HCT116 (cell line): ENCODE results near the gene FGD3. TPM values are rescaled to one million over a fixed set of nuclear protein-coding genes. Genes with fewer than 3 reads are reported as not detected.

Source experiments
- ATAC-seq: fragments of 200-7000 bp; cut with Tn5 transposase; 2 replicates; pipeline ENCODE4 v1.9.1; 2020; ENCODE audit warnings: mild to moderate bottlenecking, moderate library complexity
- BruUV-seq: library from RNA; stranded (reverse); fragments of 400-500 nt; replicated peaks from 2 replicates; lab custom pipeline; 2021; lab: Mats Ljungman, UMichigan
- CTCF ChIA-PET: fragments of 300-600 bp; sonication (Branson Sonifier 250); formaldehyde crosslinking; loops from one replicate; lab custom pipeline; 2021; ENCODE audit warnings: antibody characterized with exemption; lab: Charles Lee
- POLR2A ChIA-PET: fragments of 300-600, 350-600 bp; sonication (Branson Sonifier 250); formaldehyde crosslinking; loops from one replicate; lab custom pipeline; 2021; ENCODE audit warnings: antibody characterized with exemption; lab: Charles Lee
- RAD21 ChIA-PET, 2 experiments: fragments of 300-600 bp; sonication (Branson Sonifier 250); formaldehyde crosslinking; loops; one replicate each; lab custom pipeline; 2023; ENCODE audit warnings: low total read pairs in 2 of 2; ENCODE audit not compliant: uncharacterized antibody in 2 of 2, unreplicated experiment in 2 of 2, low non-redundant PET in 1 of 2; lab: Charles Lee
- DNase-seq: peaks from one replicate; pipeline ENCODE4 v3.0.0-alpha.2; 2010; ENCODE audit warnings: low read depth, low spot score
- H2AFZ ChIP-seq: fragments of 200-600 bp; shearing (Covaris generic), sonication (generic); 2 replicates; pipeline ENCODE4 v1.6.1; 2017; ENCODE audit warnings: low read depth, mixed run types, mixed read lengths, antibody characterized with exemption, low read length; ENCODE audit not compliant: poor library complexity, severe bottlenecking
- H3K27ac ChIP-seq: 2 replicates; pipeline ENCODE4 v1.5.1; 2012; ENCODE audit warnings: low read depth, low read length
- H3K27me3 ChIP-seq: fragments of 200-600 bp; sonication (generic); 2 replicates; pipeline ENCODE4 v1.6.1; 2016; ENCODE audit warnings: mixed run types, low read length, mixed read lengths; ENCODE audit not compliant: insufficient read depth
- H3K36me3 ChIP-seq, 2 experiments: fragments of 200-500 bp in 1 of 2; fragments of 200-600 bp in 1 of 2; sonication (Bioruptor generic) in 1 of 2; sonication (generic) in 1 of 2; 2 replicates each; pipeline versions ENCODE4 v1.5.1 to v1.6.1; 2014 to 2016; ENCODE audit warnings: low read length in 2 of 2, inconsistent platforms in 1 of 2, mixed read lengths in 1 of 2, mixed run types in 1 of 2; ENCODE audit not compliant: insufficient read depth in 2 of 2, control insufficient read depth in 1 of 2
- H3K4me1 ChIP-seq, 2 experiments: fragments of 200-600 bp in 1 of 2; sonication (generic) in 1 of 2; 2 replicates each; pipeline versions ENCODE4 v1.5.1 to v1.6.1; 2012 to 2017; ENCODE audit warnings: low read length in 2 of 2, inconsistent platforms in 1 of 2, mild to moderate bottlenecking in 1 of 2, mixed read lengths in 1 of 2, mixed run types in 1 of 2, moderate library complexity in 1 of 2; ENCODE audit not compliant: insufficient read depth in 2 of 2, control insufficient read depth in 1 of 2
- H3K4me2 ChIP-seq: fragments of 200-600 bp; sonication (generic); 2 replicates; pipeline ENCODE4 v1.6.1; 2017; ENCODE audit warnings: mixed run types, low read length, mixed read lengths
- H3K4me3 ChIP-seq, 2 experiments: fragments of 200-600 bp in 1 of 2; sonication (generic) in 1 of 2; replicated peaks in 1 of 2; 2 replicates each; pipeline ENCODE4 v1.5.1; 2011 to 2016; ENCODE audit warnings: low read length in 2 of 2, control low read depth in 1 of 2, low read depth in 1 of 2, mild to moderate bottlenecking in 1 of 2, mixed read lengths in 1 of 2, mixed run types in 1 of 2
- H3K79me2 ChIP-seq: fragments of 200-600 bp; sonication (generic); 2 replicates; pipeline ENCODE4 v1.6.1; 2017; ENCODE audit warnings: mild to moderate bottlenecking, mixed run types, low read length, moderate library complexity, mixed read lengths; ENCODE audit not compliant: insufficient read depth
- H3K9ac ChIP-seq: fragments of 200-600 bp; sonication (generic); 2 replicates; pipeline ENCODE4 v1.6.1; 2016; ENCODE audit warnings: low read length, mixed read lengths
- H3K9me2 ChIP-seq: fragments of 200-600 bp; sonication (generic), shearing (Covaris generic); 2 replicates; pipeline ENCODE4 v1.6.1; 2017; ENCODE audit warnings: mixed run types, mild to moderate bottlenecking, moderate library complexity; ENCODE audit not compliant: insufficient read depth
- H3K9me3 ChIP-seq, 2 experiments: fragments of 200-500 bp in 1 of 2; fragments of 200-600 bp in 1 of 2; sonication (Bioruptor generic) in 1 of 2; sonication (generic) in 1 of 2; 2 replicates each; pipeline ENCODE4 v1.6.1; 2014 to 2017; ENCODE audit warnings: low read length in 2 of 2, mixed read lengths in 2 of 2, inconsistent platforms in 1 of 2, low read depth in 1 of 2, mild to moderate bottlenecking in 1 of 2, mixed run types in 1 of 2, moderate library complexity in 1 of 2; ENCODE audit not compliant: control insufficient read depth in 1 of 2, insufficient read depth in 1 of 2
- H4K20me1 ChIP-seq: fragments of 200-600 bp; sonication (generic), shearing (Covaris generic); 2 replicates; pipeline ENCODE4 v1.6.1; 2017; ENCODE audit warnings: mixed run types, mild to moderate bottlenecking, moderate library complexity; ENCODE audit not compliant: insufficient read depth
- CTCF ChIP-seq, 3 experiments: fragments of 200-600 bp in 1 of 3; sonication (generic) in 1 of 3; IDR thresholded peaks in 2 of 3; conservative IDR thresholded peaks in 1 of 3; 2 replicates each; pipeline ENCODE4 v1.5.1; 2012 to 2017; ENCODE audit warnings: low read depth in 2 of 3, low read length in 2 of 3, antibody characterized with exemption in 1 of 3, borderline replicate concordance in 1 of 3, control low read depth in 1 of 3, mild to moderate bottlenecking in 1 of 3, mixed read lengths in 1 of 3, mixed run types in 1 of 3, moderate library complexity in 1 of 3; ENCODE audit not compliant: insufficient read depth in 1 of 3
- MAX ChIP-seq: IDR thresholded peaks from 2 replicates; pipeline ENCODE4 v1.6.1; 2012
- POLR2A ChIP-seq: IDR thresholded peaks from 2 replicates; pipeline ENCODE4 v1.7.0; 2011; ENCODE audit warnings: borderline replicate concordance; ENCODE audit not compliant: insufficient read depth, insufficient read length; ENCODE audit errors: extremely low read depth
- TCF7L2 ChIP-seq: IDR thresholded peaks from 2 replicates; pipeline ENCODE4 v1.7.0; 2011; ENCODE audit warnings: borderline replicate concordance, inconsistent platforms; ENCODE audit not compliant: insufficient read depth, insufficient read length; ENCODE audit errors: extremely low read depth
- ZBTB33 ChIP-seq: IDR thresholded peaks from 2 replicates; pipeline ENCODE4 v1.6.1; 2011; ENCODE audit warnings: mild to moderate bottlenecking, low read length, moderate library complexity; ENCODE audit not compliant: insufficient replicate concordance; ENCODE audit errors: extremely low read depth
- intact Hi-C: fragments of 100-400 bp; cut with micrococcal nuclease; formaldehyde crosslinking; loops from 2 replicates; pipeline ENCODE4 v1.10.0; 2022
- total RNA-seq: library from RNA; stranded (reverse); gene quantifications from one replicate; pipeline ENCODE4 v1.2.1, GENCODE V29; 2021; ENCODE audit not compliant: unreplicated experiment

The FGD3 gene
- total RNA-seq, 1 experiment from 2014 or later: 3.3 TPM

DNA sequence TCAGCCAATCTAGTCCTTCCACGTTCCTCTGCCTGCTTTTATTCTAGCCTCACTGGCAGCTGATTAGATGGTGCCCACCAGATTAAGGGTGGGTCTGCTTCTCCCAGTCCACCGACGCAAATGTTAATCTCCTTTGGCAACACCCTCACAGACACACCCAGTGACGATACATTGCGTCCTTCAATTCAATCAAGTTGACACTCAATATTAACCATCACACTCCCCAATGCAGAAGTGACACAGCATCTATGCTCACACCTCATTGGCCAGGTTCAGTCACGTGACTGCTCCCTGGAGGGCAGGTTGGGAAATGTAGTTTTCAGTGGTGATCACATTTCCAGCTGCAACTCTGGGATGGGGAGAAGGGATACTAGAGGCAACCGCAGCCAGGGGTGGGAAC, 124.1 kb downstream of the FGD3 start (continued):
- TF ChIP-seq ZBTB33: no peak

DNA sequence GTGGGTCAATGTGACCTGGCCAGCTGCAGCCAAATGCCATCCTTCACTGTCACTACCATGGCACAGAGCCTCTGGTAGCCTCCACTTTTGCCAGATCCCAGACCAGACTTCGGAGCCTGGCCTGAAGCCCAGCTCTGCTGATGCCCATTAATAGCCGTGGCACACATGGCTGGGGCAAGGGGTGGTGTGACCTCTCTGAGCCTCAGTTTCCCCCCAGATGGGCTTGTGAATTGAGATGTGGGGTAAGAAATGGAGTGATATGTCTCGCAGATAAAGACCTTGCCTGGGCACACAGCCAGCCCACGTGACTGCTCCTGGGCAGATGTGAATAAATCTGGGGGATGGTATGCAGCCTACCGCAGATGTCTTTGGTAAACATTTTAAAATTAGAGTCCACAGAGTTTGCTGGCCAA, 125.1 kb downstream of the FGD3 start:
- no peak overlapping the region for H3K9ac ChIP-seq
- ATAC-seq: no peak
- no peaks in the 10 kb centered on the region for H3K9me3 ChIP-seq
- H3K4me3 ChIP-seq: no peak overlapping the region
- no peaks in the 10 kb centered on the region for H3K9me2 ChIP-seq
- no peaks in the 10 kb centered on the region for H4K20me1 ChIP-seq
- POLR2A ChIA-PET: no interaction called here
- H3K27me3 ChIP-seq: no peaks in the 10 kb centered on the region
- no peak overlapping the region; the same call in 1 of the 2 replicates for H3K27ac ChIP-seq
- DNase-seq: no peak
- CTCF ChIA-PET: no interaction called here
- no TSS peak for BruUV-seq
- H3K4me1 ChIP-seq: peaks cover 0 to 8% of the 10 kb centered on the region in 2 experiments; a peak in 1 of 4 replicates
- intact Hi-C loops: no loop called here
- no peak overlapping the region for H2AFZ ChIP-seq
- TF ChIP-seq MAX (no peak), POLR2A (no peak), TCF7L2 (no peak), CTCF (IDR thresholded peaks at IDR 0.05 in 2 of 3, conservative IDR thresholded peaks at IDR 0.05 in 1 of 3; ENCODE audit: borderline replicate concordance in 1 of 3, insufficient read depth in 1 of 3, low read depth in 2 of 3, low read length in 2 of 3) (no peak)
- H3K36me3 ChIP-seq: no peaks in the 10 kb centered on the region
- RAD21 ChIA-PET: no interaction called here
- no peak overlapping the region for H3K4me2 ChIP-seq
- H3K79me2 ChIP-seq: no peaks in the 10 kb centered on the region
